Measurements from ENCODE around the gene CD6.

DNA sequence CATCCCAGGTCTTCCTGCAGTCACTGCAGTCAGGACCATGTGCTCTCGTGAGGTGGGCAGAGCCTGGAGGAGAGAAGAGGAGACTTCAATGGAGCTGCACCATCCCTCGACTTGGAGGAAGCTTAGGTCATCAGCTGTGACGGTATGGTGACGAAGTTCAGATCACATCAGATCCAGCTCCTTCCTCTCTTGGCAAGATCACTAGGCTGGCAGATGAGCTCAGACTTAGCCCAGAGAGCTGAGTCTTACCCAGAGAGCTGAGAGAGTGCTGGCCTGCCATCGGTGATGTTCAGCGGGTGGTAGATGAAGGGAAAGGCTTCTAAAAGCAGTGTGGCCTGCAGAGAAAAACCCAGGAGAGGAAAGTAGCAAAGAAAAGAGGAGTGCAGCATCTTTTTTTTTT, 17.7 kb upstream of the CD6 start:
- TF ChIP-seq CTCF (IDR thresholded peaks at IDR 0.05; ENCODE audit: extremely low read depth in 1 of 2, insufficient read depth in 1 of 2, low read depth in 1 of 2, low read length in 2 of 2) = no peak
- TF ChIP-seq JUN (IDR thresholded peaks at IDR 0.05; ENCODE audit: borderline replicate concordance, insufficient read depth, insufficient read length, low read depth) = no peak
- TF ChIP-seq EZH2 (IDR thresholded peaks at IDR 0.05; ENCODE audit: borderline replicate concordance, low read depth, low read length, severe bottlenecking) = no peak
- TF ChIP-seq MYC (IDR thresholded peaks at IDR 0.05; ENCODE audit: low read depth, low read length) = no peak
- no peak for TF ChIP-seq POLR2A (IDR thresholded peaks at IDR 0.05; ENCODE audit: low read depth, low read length)
- no peak for TF ChIP-seq POLR2AphosphoS5 (IDR thresholded peaks at IDR 0.05; ENCODE audit: insufficient read depth, low read depth, low read length)
- no peak for TF ChIP-seq MAX (IDR thresholded peaks at IDR 0.05; ENCODE audit: insufficient read depth, insufficient read length)
- no peak for TF ChIP-seq FOS (IDR thresholded peaks at IDR 0.05; ENCODE audit: borderline replicate concordance, insufficient read depth, low read length)
